Spleen (tissue), 11 donors: Measurements from ENCODE around the gene LEUTX. TPM values are rescaled to one million over a fixed set of nuclear protein-coding genes. Genes with fewer than 3 reads are reported as not detected.
A peak's percentile ranks its signal among the peaks of the same experiment; 100 is the strongest.
"Not testable (repeated sequence)": the region's sequence is repeated elsewhere in the genome, so short reads cannot be mapped to it uniquely, and the experiment has no call there.

Experiments
- DNase-seq: peaks from one replicate; pipeline ENCODE4 v3.0.0-alpha.2; 2020
- H3K27ac ChIP-seq, 8 donors: fragments of 200-600 bp; sonication (generic) in 7 of 8; 1 replicate in 4 of 8; 2 replicates in 4 of 8; pipeline versions ENCODE4 v1.5.0 to v1.8.0; 2016 to 2021; ENCODE audit warnings: inconsistent platforms in 4 of 8, mild to moderate bottlenecking in 4 of 8, moderate library complexity in 1 of 8
- H3K27me3 ChIP-seq, 7 donors: fragments of 200-600 bp; sonication (generic) in 6 of 7; replicated peaks in 1 of 7; 1 replicate in 4 of 7; 2 replicates in 3 of 7; pipeline versions ENCODE4 v1.5.0 to v1.8.0; 2016 to 2021; ENCODE audit warnings: inconsistent platforms in 3 of 7, mild to moderate bottlenecking in 1 of 7
- H3K36me3 ChIP-seq, 6 donors: fragments of 200-600 bp; sonication (generic) in 5 of 6; 1 replicate in 4 of 6; 2 replicates in 2 of 6; pipeline versions ENCODE4 v1.5.0 to v1.8.0; 2016 to 2021; ENCODE audit warnings: inconsistent platforms in 2 of 6
- H3K4me1 ChIP-seq, 6 donors: fragments of 200-600 bp; sonication (generic) in 5 of 6; 1 replicate in 3 of 6; 2 replicates in 3 of 6; pipeline versions ENCODE4 v1.5.0 to v1.8.0; 2016 to 2021; ENCODE audit warnings: inconsistent platforms in 3 of 6
- H3K4me3 ChIP-seq, 8 donors: fragments of 200-600 bp; sonication (generic) in 7 of 8; 1 replicate in 4 of 8; 2 replicates in 4 of 8; pipeline versions ENCODE4 v1.5.0 to v1.8.0; 2016 to 2021; ENCODE audit warnings: inconsistent platforms in 4 of 8, mild to moderate bottlenecking in 4 of 8, moderate library complexity in 2 of 8
- H3K9me3 ChIP-seq, 8 donors: fragments of 200-600 bp; sonication (generic) in 7 of 8; 1 replicate in 4 of 8; 2 replicates in 4 of 8; pipeline versions ENCODE4 v1.5.0 to v1.8.0; 2016 to 2021; ENCODE audit warnings: inconsistent platforms in 4 of 8
- CTCF ChIP-seq, 11 experiments: fragments of 200-600 bp in 7 of 11; fragments of 450-650 bp in 4 of 11; sonication (generic) in 4 of 11; IDR thresholded peaks in 8 of 11; conservative IDR thresholded peaks in 3 of 11; 1 replicate in 7 of 11; 2 replicates in 4 of 11; pipeline versions ENCODE4 v1.4.0 to v1.8.0; 2016 to 2021; ENCODE audit warnings: antibody characterized with exemption in 11 of 11, inconsistent platforms in 4 of 11, mild to moderate bottlenecking in 1 of 11
- POLR2A ChIP-seq, 3 donors: fragments of 450-650 bp; IDR thresholded peaks; one replicate each; pipeline ENCODE4 v1.5.1; 2017; ENCODE audit warnings: antibody characterized with exemption in 3 of 3, mild to moderate bottlenecking in 1 of 3
- POLR2AphosphoS5 ChIP-seq, 3 donors: sonication (generic); formaldehyde crosslinking; IDR thresholded peaks; one replicate each; pipeline ENCODE4 v1.5.1; 2017; ENCODE audit warnings: antibody characterized with exemption in 3 of 3
- WGBS, 5 donors: extraction: QIAGEN DNeasy Blood & Tissue Kit in 3 of 5; methylation state at CpG; one replicate each; pipeline versions ENCODE4 v1.1.5 to v1.1.7; 2013 to 2018; 5-methylcytosine and 5-hydroxymethylcytosine counted together
- intact Hi-C: fragments of 100-400 bp; cut with DNase I; formaldehyde crosslinking; loops from one replicate; pipeline ENCODE4 v1.15.0; 2023; ENCODE audit warnings: low total_unique reads
- polyA plus RNA-seq, 3 donors: library from polyadenylated mRNA; stranded (reverse); fragments of 200-250 nt; gene quantifications; one replicate each; pipeline ENCODE4 v1.2.1, GENCODE V29; 2013
- total RNA-seq, 7 donors: library from RNA; depleted of rRNA in 3 of 7; stranded (reverse); fragments of >200 nt in 3 of 7; fragmentation: NEBNext Ultra II Directional in 4 of 7; extraction: Animal tissue kit (Norgen Biotek cat#: 25700) in 4 of 7; gene quantifications; one replicate each; pipeline versions ENCODE4 v1.1.0 to v1.2.1, GENCODE V29; 2016 to 2021
- donor health status: healthy with polysubstance abuse.
- donor health status: DM: no; HTN: no; CAD: no; lungs with moderate emphysema.
- donor health status: DM: no; HTN: no; CAD: no.
- donor health status: Bipolar disorder and iron deficiency.
- donor health status: healthy.
- donor health status: DM: no; HTN: no; CAD: no.
- donor health status: DM: yes; HTN: yes; CAD: no.

Gene LEUTX
- total and polyA plus RNA-seq, 10 donors = not detected

GRCh38 chr19:39754971-39755370, 23.7 kb upstream of the LEUTX start:
- Histone ChIP-seq H3K9me3 (no peaks in the 10 kb centered on the region), H3K4me3 (no peak overlapping the region), H3K4me1 (no peaks in the 10 kb centered on the region), H3K36me3 (no peaks in the 10 kb centered on the region), H3K27me3 (peaks cover 0 to 59% (median 9%) of the 10 kb centered on the region in 7 donors), H3K27ac (no peak overlapping the region)
- DNase-seq = no peak
- WGBS, 5 donors = 35 to 55% (median 42%) methylated on average over 3 of the region's 3 CpGs
- intact Hi-C loops = no loop called here
- TF ChIP-seq CTCF (IDR thresholded peaks at IDR 0.05 in 8 of 11, conservative IDR thresholded peaks at IDR 0.05 in 3 of 11) = no peak
- TF ChIP-seq POLR2A (IDR thresholded peaks at IDR 0.05) = no peak
- TF ChIP-seq POLR2AphosphoS5 (IDR thresholded peaks at IDR 0.05) = no peak

GRCh38 chr19:39759457-39760184, 19.0 kb upstream of the LEUTX start:
- H3K4me3 ChIP-seq = no peak overlapping the region
- H3K9me3 ChIP-seq = peaks cover 0 to 2% (median 0%) of the 10 kb centered on the region in 8 donors
- H3K27me3 ChIP-seq = peaks cover 0 to 51% (median 9%) of the 10 kb centered on the region in 7 donors
- DNase-seq = no peak
- H3K4me1 ChIP-seq = no peaks in the 10 kb centered on the region
- TF ChIP-seq POLR2A (IDR thresholded peaks at IDR 0.05) (no peak), POLR2AphosphoS5 (IDR thresholded peaks at IDR 0.05) (no peak), CTCF (IDR thresholded peaks at IDR 0.05 in 8 of 11, conservative IDR thresholded peaks at IDR 0.05 in 3 of 11) (no peak)
- no peaks in the 10 kb centered on the region for H3K36me3 ChIP-seq
- H3K27ac ChIP-seq = no peak overlapping the region
- intact Hi-C loops = loop anchor here (10.0 kb wide), 1 partner anchor 205 kb away; no protein-coding TSS in a partner anchor
- WGBS, 5 donors = 41 to 50% (median 46%) methylated on average over 4 of the region's 4 CpGs

GRCh38 chr19:39761851-39762250, 16.8 kb upstream of the LEUTX start:
- not testable (repeated sequence) for DNase-seq, H3K27ac ChIP-seq, H3K36me3 ChIP-seq, H3K4me1 ChIP-seq, H3K4me3 ChIP-seq
- intact Hi-C loops = loop anchor here (10.0 kb wide), 1 partner anchor 207 kb away; no protein-coding TSS in a partner anchor
- Histone ChIP-seq H3K9me3 (peaks cover 0 to 12% (median 8%) of the 10 kb centered on the region in 8 donors), H3K27me3 (peaks cover 0 to 45% (median 9%) of the 10 kb centered on the region in 7 donors)
- 91 to 97% (median 92%) methylated on average over 1 of the region's 1 CpG for WGBS, 5 donors

GRCh38 chr19:39765091-39766076, 13.3 kb upstream of the LEUTX start:
- WGBS, 5 donors = 43 to 49% (median 46%) methylated on average over 16 of the region's 16 CpGs
- peak in 9 of 11 experiments; percentile 46 to 79 (median 72) for TF ChIP-seq CTCF (IDR thresholded peaks at IDR 0.05 in 8 of 11, conservative IDR thresholded peaks at IDR 0.05 in 3 of 11)
- no peak for TF ChIP-seq POLR2A (IDR thresholded peaks at IDR 0.05)
- Histone ChIP-seq H3K4me1 (no peaks in the 10 kb centered on the region), H3K36me3 (no peaks in the 10 kb centered on the region), H3K27ac (no peak overlapping the region), H3K27me3 (peaks cover 0 to 35% (median 0%) of the 10 kb centered on the region in 7 donors), H3K9me3 (peaks cover 0 to 12% (median 8%) of the 10 kb centered on the region in 8 donors), H3K4me3 (no peak overlapping the region)
- no peak for DNase-seq
- intact Hi-C loops = loop anchor here (5.0 to 10.0 kb wide), 2 partner anchors 77 to 211 kb away; no protein-coding TSS in a partner anchor
